WTC11 (cell line): ENCODE results near the gene FRYL.

ENCODE experiments used
- KAT7 ChIP-seq: sonication (generic); formaldehyde crosslinking; IDR thresholded peaks from 2 replicates; pipeline ENCODE4 v1.8.1; 2023; ENCODE audit warnings: missing genetic modification reagents, mild to moderate bottlenecking, borderline replicate concordance
- PREB ChIP-seq: sonication (generic); formaldehyde crosslinking; IDR thresholded peaks from 2 replicates; pipeline ENCODE4 v1.8.1; 2022; ENCODE audit warnings: mild to moderate bottlenecking, missing genetic modification reagents, moderate library complexity, borderline replicate concordance
- ZNF512 ChIP-seq: sonication (generic); formaldehyde crosslinking; IDR thresholded peaks from 2 replicates; pipeline ENCODE4 v1.8.1; 2022; ENCODE audit warnings: missing genetic modification reagents, borderline replicate concordance
- TF ChIP-seq, protein P1 (sequence below): fragments of 200-600 bp; IDR thresholded peaks from 2 replicates; pipeline ENCODE4 v1.8.0; 2022; ENCODE audit warnings: antibody characterized with exemption
- TF ChIP-seq, protein P2 (sequence below): sonication (generic); formaldehyde crosslinking; IDR thresholded peaks from 2 replicates; pipeline ENCODE4 v1.8.0; 2022; ENCODE audit warnings: missing genetic modification reagents

- TF ChIP-seq KAT7 (CRISPR knock-in tag) (no peak), PREB (CRISPR knock-in tag) (no peak), ZNF512 (CRISPR knock-in tag) (no peak)
- TF ChIP-seq, protein P1, sequence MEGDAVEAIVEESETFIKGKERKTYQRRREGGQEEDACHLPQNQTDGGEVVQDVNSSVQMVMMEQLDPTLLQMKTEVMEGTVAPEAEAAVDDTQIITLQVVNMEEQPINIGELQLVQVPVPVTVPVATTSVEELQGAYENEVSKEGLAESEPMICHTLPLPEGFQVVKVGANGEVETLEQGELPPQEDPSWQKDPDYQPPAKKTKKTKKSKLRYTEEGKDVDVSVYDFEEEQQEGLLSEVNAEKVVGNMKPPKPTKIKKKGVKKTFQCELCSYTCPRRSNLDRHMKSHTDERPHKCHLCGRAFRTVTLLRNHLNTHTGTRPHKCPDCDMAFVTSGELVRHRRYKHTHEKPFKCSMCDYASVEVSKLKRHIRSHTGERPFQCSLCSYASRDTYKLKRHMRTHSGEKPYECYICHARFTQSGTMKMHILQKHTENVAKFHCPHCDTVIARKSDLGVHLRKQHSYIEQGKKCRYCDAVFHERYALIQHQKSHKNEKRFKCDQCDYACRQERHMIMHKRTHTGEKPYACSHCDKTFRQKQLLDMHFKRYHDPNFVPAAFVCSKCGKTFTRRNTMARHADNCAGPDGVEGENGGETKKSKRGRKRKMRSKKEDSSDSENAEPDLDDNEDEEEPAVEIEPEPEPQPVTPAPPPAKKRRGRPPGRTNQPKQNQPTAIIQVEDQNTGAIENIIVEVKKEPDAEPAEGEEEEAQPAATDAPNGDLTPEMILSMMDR: no peak
- TF ChIP-seq, protein P2, sequence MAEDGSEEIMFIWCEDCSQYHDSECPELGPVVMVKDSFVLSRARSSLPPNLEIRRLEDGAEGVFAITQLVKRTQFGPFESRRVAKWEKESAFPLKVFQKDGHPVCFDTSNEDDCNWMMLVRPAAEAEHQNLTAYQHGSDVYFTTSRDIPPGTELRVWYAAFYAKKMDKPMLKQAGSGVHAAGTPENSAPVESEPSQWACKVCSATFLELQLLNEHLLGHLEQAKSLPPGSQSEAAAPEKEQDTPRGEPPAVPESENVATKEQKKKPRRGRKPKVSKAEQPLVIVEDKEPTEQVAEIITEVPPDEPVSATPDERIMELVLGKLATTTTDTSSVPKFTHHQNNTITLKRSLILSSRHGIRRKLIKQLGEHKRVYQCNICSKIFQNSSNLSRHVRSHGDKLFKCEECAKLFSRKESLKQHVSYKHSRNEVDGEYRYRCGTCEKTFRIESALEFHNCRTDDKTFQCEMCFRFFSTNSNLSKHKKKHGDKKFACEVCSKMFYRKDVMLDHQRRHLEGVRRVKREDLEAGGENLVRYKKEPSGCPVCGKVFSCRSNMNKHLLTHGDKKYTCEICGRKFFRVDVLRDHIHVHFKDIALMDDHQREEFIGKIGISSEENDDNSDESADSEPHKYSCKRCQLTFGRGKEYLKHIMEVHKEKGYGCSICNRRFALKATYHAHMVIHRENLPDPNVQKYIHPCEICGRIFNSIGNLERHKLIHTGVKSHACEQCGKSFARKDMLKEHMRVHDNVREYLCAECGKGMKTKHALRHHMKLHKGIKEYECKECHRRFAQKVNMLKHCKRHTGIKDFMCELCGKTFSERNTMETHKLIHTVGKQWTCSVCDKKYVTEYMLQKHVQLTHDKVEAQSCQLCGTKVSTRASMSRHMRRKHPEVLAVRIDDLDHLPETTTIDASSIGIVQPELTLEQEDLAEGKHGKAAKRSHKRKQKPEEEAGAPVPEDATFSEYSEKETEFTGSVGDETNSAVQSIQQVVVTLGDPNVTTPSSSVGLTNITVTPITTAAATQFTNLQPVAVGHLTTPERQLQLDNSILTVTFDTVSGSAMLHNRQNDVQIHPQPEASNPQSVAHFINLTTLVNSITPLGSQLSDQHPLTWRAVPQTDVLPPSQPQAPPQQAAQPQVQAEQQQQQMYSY: no peak
Measured at GRCh38 chr4:48596336-48596735, 183.7 kb downstream of the FRYL start.
